Measurements from ENCODE around the gene NHERF1. TPM values are rescaled to one million over a fixed set of nuclear protein-coding genes. Genes with fewer than 3 reads are reported as not detected.

Gene NHERF1
- total and polyA plus RNA-seq, 2 of the 4 experiments (the other 2 are of a cell fraction) = 3.8 to 11.8 TPM

- no peak overlapping the region for H3K14ac ChIP-seq (replicated peaks; ENCODE audit: low read depth, low read length)
- peaks cover 3% of the 10 kb centered on the region; the same call in 1 of the 2 replicates for H3K9me3 ChIP-seq (ENCODE audit: control insufficient read depth, insufficient read depth, low read length)
- ChIA-PET POLR2A (ENCODE audit: unreplicated experiment) (no interaction called here), CTCF (no interaction called here)
- no peak for ATAC-seq (ENCODE audit: low read depth)
- no peak for DNase-seq
- no peaks in the 10 kb centered on the region for H3K79me1 ChIP-seq (ENCODE audit: low read depth in 1 of 2, low read length in 2 of 2)
- no peaks in the 10 kb centered on the region for H3K4me1 ChIP-seq (ENCODE audit: control insufficient read depth, insufficient read depth, low read length)
- in situ Hi-C loops (cut with MboI; ENCODE audit: low sequenced_read_pairs) (no loop called here), dilution Hi-C loops (cut with HindIII; ENCODE audit: low sequenced_read_pairs, unreplicated experiment) (no loop called here), intact Hi-C loops (cut with micrococcal nuclease) (no loop called here)
- no peak overlapping the region for H3K4me2 ChIP-seq (ENCODE audit: low read depth, low read length)
- H4K20me1 ChIP-seq (ENCODE audit: insufficient read depth, low read length) = no peaks in the 10 kb centered on the region
- H3K4ac ChIP-seq (ENCODE audit: low read depth, low read length) = no peak overlapping the region
- no peak overlapping the region for H3K56ac ChIP-seq (ENCODE audit: extremely low read depth, insufficient read depth, low read length)
- H2AK5ac ChIP-seq (ENCODE audit: low read depth, low read length) = no peak overlapping the region
- BruUV-seq (replicated peaks) = no TSS peak
- H2BK120ac ChIP-seq (ENCODE audit: low read depth, low read length) = no peak overlapping the region
- no peak overlapping the region for H2BK20ac ChIP-seq (ENCODE audit: low read depth, low read length)
- H3K23ac ChIP-seq (ENCODE audit: low read depth, low read length) = no peak overlapping the region
- H2AFZ ChIP-seq (replicated peaks; ENCODE audit: low read length, poor library complexity) = no peak overlapping the region
- no peak overlapping the region for H2BK5ac ChIP-seq (ENCODE audit: low read depth, low read length, poor library complexity, severe bottlenecking)
- H3K27me3 ChIP-seq (ENCODE audit: control insufficient read depth, insufficient read depth, low read length) = no peaks in the 10 kb centered on the region; the same call in 1 of the 2 replicates
- H4K5ac ChIP-seq (ENCODE audit: low read depth, low read length) = no peak overlapping the region
- WGBS, 2 experiments (ENCODE audit: extremely low coverage in 2 of 2, insufficient read length in 1 of 2) = no CpG with 5 or more reads among the region's 3 CpGs
- no peak overlapping the region for H3K4me3 ChIP-seq (ENCODE audit: insufficient read depth, low read depth, low read length)
- H3K9me1 ChIP-seq (ENCODE audit: insufficient read depth, low read length) = no peaks in the 10 kb centered on the region
- no peak overlapping the region for H2BK15ac ChIP-seq (ENCODE audit: low read depth, low read length)
- H3K27ac ChIP-seq (ENCODE audit: insufficient read depth, low read length) = no peak overlapping the region
- H3K18ac ChIP-seq (ENCODE audit: low read depth, low read length) = no peak overlapping the region
- no peak overlapping the region for H2AK9ac ChIP-seq (replicated peaks; ENCODE audit: low read depth, low read length, poor library complexity)
- H4K91ac ChIP-seq (ENCODE audit: insufficient read depth, low read depth, low read length) = no peak overlapping the region
- TF ChIP-seq, protein P1, sequence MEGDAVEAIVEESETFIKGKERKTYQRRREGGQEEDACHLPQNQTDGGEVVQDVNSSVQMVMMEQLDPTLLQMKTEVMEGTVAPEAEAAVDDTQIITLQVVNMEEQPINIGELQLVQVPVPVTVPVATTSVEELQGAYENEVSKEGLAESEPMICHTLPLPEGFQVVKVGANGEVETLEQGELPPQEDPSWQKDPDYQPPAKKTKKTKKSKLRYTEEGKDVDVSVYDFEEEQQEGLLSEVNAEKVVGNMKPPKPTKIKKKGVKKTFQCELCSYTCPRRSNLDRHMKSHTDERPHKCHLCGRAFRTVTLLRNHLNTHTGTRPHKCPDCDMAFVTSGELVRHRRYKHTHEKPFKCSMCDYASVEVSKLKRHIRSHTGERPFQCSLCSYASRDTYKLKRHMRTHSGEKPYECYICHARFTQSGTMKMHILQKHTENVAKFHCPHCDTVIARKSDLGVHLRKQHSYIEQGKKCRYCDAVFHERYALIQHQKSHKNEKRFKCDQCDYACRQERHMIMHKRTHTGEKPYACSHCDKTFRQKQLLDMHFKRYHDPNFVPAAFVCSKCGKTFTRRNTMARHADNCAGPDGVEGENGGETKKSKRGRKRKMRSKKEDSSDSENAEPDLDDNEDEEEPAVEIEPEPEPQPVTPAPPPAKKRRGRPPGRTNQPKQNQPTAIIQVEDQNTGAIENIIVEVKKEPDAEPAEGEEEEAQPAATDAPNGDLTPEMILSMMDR (conservative IDR thresholded peaks at IDR 0.05; ENCODE audit: low read depth, low read length) = no peak
- no peaks in the 10 kb centered on the region for H3K36me3 ChIP-seq (ENCODE audit: control insufficient read depth, insufficient read depth, low read length)
- H3K9ac ChIP-seq (ENCODE audit: low read depth, low read length) = no peak overlapping the region
- H4K8ac ChIP-seq (ENCODE audit: low read depth in 2 of 2, low read length in 2 of 2) = no peak overlapping the region
These were observed 23.3 kb upstream of the NHERF1 start for GRCh38 chr17:74725111-74725510.
